ENCODE data around the gene MGAT5B.

Gene MGAT5B

GRCh38 chr17:76827736-76828135 lies 40.5 kb upstream of the MGAT5B start:
- Histone ChIP-seq H3K4me1 (ENCODE audit: low read length) (no peaks in the 10 kb centered on the region), H4K20me1 (ENCODE audit: insufficient read depth, low read length) (no peaks in the 10 kb centered on the region), H3K79me2 (ENCODE audit: low read length) (no peaks in the 10 kb centered on the region), H3K9me3 (replicated peaks; ENCODE audit: insufficient read depth, low read length) (no peaks in the 10 kb centered on the region), H3K4me3 (ENCODE audit: low read length) (no peak overlapping the region), H3K9ac (ENCODE audit: low read length) (no peak overlapping the region), H3K36me3 (replicated peaks; ENCODE audit: insufficient read depth, low read length) (no peaks in the 10 kb centered on the region), H3F3A (ENCODE audit: insufficient read depth, low read length) (no peaks in the 10 kb centered on the region), H3K4me2 (ENCODE audit: low read depth, low read length) (no peak overlapping the region), H3K9me2 (replicated peaks; ENCODE audit: insufficient read depth, low read length) (no peaks in the 10 kb centered on the region), H3K27ac (ENCODE audit: low read length) (no peak overlapping the region), H3K27me3 (replicated peaks; ENCODE audit: insufficient read depth, low read length) (no peaks in the 10 kb centered on the region), H2AFZ (ENCODE audit: low read length) (no peak overlapping the region)
- TF ChIP-seq CTCF (IDR thresholded peaks at IDR 0.05; ENCODE audit: low read length) (no peak), EZH2phosphoT487 (IDR thresholded peaks at IDR 0.05; ENCODE audit: low read length) (no peak), EZH2 (optimal IDR thresholded peaks at IDR 0.05; ENCODE audit: low read depth, low read length) (no peak)
- DNase-seq, result no peak

GRCh38 chr17:76830987-76831715 lies 37.1 kb upstream of the MGAT5B start:
- no peaks in the 10 kb centered on the region for H3F3A ChIP-seq (ENCODE audit: insufficient read depth, low read length)
- no peaks in the 10 kb centered on the region for H3K79me2 ChIP-seq (ENCODE audit: low read length)
- no peak for DNase-seq
- H3K36me3 ChIP-seq (replicated peaks; ENCODE audit: insufficient read depth, low read length), result no peaks in the 10 kb centered on the region
- H3K4me1 ChIP-seq (ENCODE audit: low read length), result no peaks in the 10 kb centered on the region
- no peaks in the 10 kb centered on the region for H4K20me1 ChIP-seq (ENCODE audit: insufficient read depth, low read length)
- no peak overlapping the region for H3K4me2 ChIP-seq (ENCODE audit: low read depth, low read length)
- no peak overlapping the region for H3K9ac ChIP-seq (ENCODE audit: low read length)
- H2AFZ ChIP-seq (ENCODE audit: low read length), result no peak overlapping the region
- H3K9me2 ChIP-seq (replicated peaks; ENCODE audit: insufficient read depth, low read length), result no peaks in the 10 kb centered on the region
- TF ChIP-seq CTCF (IDR thresholded peaks at IDR 0.05; ENCODE audit: low read length), result no peak
- no peak for TF ChIP-seq EZH2phosphoT487 (IDR thresholded peaks at IDR 0.05; ENCODE audit: low read length)
- no peak for TF ChIP-seq EZH2 (optimal IDR thresholded peaks at IDR 0.05; ENCODE audit: low read depth, low read length)
- H3K9me3 ChIP-seq (replicated peaks; ENCODE audit: insufficient read depth, low read length), result no peaks in the 10 kb centered on the region
- no peaks in the 10 kb centered on the region for H3K27me3 ChIP-seq (replicated peaks; ENCODE audit: insufficient read depth, low read length)
- no peak overlapping the region for H3K27ac ChIP-seq (ENCODE audit: low read length)
- no peak overlapping the region for H3K4me3 ChIP-seq (ENCODE audit: low read length)

GRCh38 chr17:76833034-76833644 lies 35.1 kb upstream of the MGAT5B start:
- Histone ChIP-seq H3K4me3 (ENCODE audit: low read length) (no peak overlapping the region), H3K9me3 (replicated peaks; ENCODE audit: insufficient read depth, low read length) (no peaks in the 10 kb centered on the region), H3K4me2 (ENCODE audit: low read depth, low read length) (no peak overlapping the region), H4K20me1 (ENCODE audit: insufficient read depth, low read length) (no peaks in the 10 kb centered on the region), H3K4me1 (ENCODE audit: low read length) (no peaks in the 10 kb centered on the region), H3K36me3 (replicated peaks; ENCODE audit: insufficient read depth, low read length) (no peaks in the 10 kb centered on the region), H3K27ac (ENCODE audit: low read length) (no peak overlapping the region), H3K9ac (ENCODE audit: low read length) (no peak overlapping the region), H3K79me2 (ENCODE audit: low read length) (no peaks in the 10 kb centered on the region), H2AFZ (ENCODE audit: low read length) (no peak overlapping the region), H3F3A (ENCODE audit: insufficient read depth, low read length) (no peaks in the 10 kb centered on the region), H3K27me3 (replicated peaks; ENCODE audit: insufficient read depth, low read length) (no peaks in the 10 kb centered on the region), H3K9me2 (replicated peaks; ENCODE audit: insufficient read depth, low read length) (no peaks in the 10 kb centered on the region)
- DNase-seq, result no peak
- TF ChIP-seq EZH2phosphoT487 (IDR thresholded peaks at IDR 0.05; ENCODE audit: low read length), result no peak
- no peak for TF ChIP-seq CTCF (IDR thresholded peaks at IDR 0.05; ENCODE audit: low read length)
- no peak for TF ChIP-seq EZH2 (optimal IDR thresholded peaks at IDR 0.05; ENCODE audit: low read depth, low read length)
